Activated CD8-positive, alpha-beta T cell treated with anti-CD3 and anti-CD28 coated beads for 36 hours (primary cell): ENCODE data around the gene ICOS. TPM values are rescaled to one million over a fixed set of nuclear protein-coding genes. Genes with fewer than 3 reads are reported as not detected.

Experiments
- ATAC-seq: fragments of 200-7000 bp; cut with Tn5 transposase; one replicate; pipeline ENCODE4 v1.10.0; 2021; ENCODE audit warnings: mild to moderate bottlenecking, moderate library complexity
- CTCF ChIA-PET: fragments of 350-600 bp; sonication (Branson Sonifier 250); formaldehyde crosslinking; loops from one replicate; lab custom pipeline; 2021; ENCODE audit warnings: antibody characterized with exemption; lab: Charles Lee
- POLR2A ChIA-PET: fragments of 350-600 bp; sonication (Branson Sonifier 250); formaldehyde crosslinking; loops from one replicate; lab custom pipeline; 2021; ENCODE audit warnings: antibody characterized with exemption; lab: Charles Lee
- DNase-seq: peaks from one replicate; pipeline ENCODE4 v3.0.0-alpha.2; 2020
- H3K27ac Mint-ChIP-seq: one replicate; pipeline ENCODE4 v1.8.0; 2021; ENCODE audit warnings: mild to moderate bottlenecking, mixed read lengths
- H3K27me3 Mint-ChIP-seq: one replicate; pipeline ENCODE4 v1.8.0; 2021; ENCODE audit warnings: mixed read lengths
- H3K36me3 Mint-ChIP-seq: one replicate; pipeline ENCODE4 v1.8.0; 2021; ENCODE audit warnings: low read depth, mixed read lengths
- H3K4me1 Mint-ChIP-seq: one replicate; pipeline ENCODE4 v1.8.0; 2021; ENCODE audit warnings: low read depth, mixed read lengths
- H3K4me3 Mint-ChIP-seq: one replicate; pipeline ENCODE4 v1.8.0; 2021; ENCODE audit warnings: mild to moderate bottlenecking, moderate library complexity, mixed read lengths
- H3K9me3 Mint-ChIP-seq: one replicate; pipeline ENCODE4 v1.8.0; 2021; ENCODE audit warnings: mixed read lengths
- intact Hi-C: fragments of 100-400 bp; cut with micrococcal nuclease; formaldehyde crosslinking; loops from one replicate; pipeline ENCODE4 v1.10.0; 2022
- total RNA-seq, 2 experiments: library from RNA; stranded (reverse); gene quantifications; one replicate each; pipeline ENCODE4 v1.2.3, GENCODE V29; 2021
- TF ChIP-seq, protein P1 (sequence below): fragments of 200-600 bp; IDR thresholded peaks from one replicate; pipeline ENCODE4 v1.8.0; 2022; ENCODE audit warnings: antibody characterized with exemption, mild to moderate bottlenecking

The ICOS gene
- 10 to 100 TPM; 55.0 to 55.6 TPM for total RNA-seq

DNA sequence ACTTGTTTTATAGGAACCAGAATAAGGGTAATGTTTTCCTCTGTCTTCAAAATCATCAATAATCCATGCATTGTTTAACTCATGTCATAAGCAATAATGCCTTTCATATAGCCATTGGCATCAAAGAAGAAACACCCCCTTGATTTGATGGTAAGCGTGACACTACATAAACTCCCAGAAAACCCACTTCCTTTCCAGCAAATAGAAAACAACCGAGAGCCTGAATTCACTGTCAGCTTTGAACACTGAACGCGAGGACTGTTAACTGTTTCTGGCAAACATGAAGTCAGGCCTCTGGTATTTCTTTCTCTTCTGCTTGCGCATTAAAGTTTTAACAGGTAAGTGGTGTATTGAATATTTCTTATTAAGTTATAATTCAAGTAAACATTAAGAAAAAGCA, at the start of gene ICOS:
ICOS (plus strand) TSS at position 229 of the 400 bp plus-strand sequence; CDS start at position 281, 52 bp downstream.
- peaks cover 56% of the 10 kb centered on the region for H3K4me1 Mint-ChIP-seq
- no peaks in the 10 kb centered on the region for H3K27me3 Mint-ChIP-seq
- POLR2A ChIA-PET = interaction anchor here (0.9 to 6.6 kb wide), 6 partner anchors 63 to 227 kb away, joined by 3 to 59 read pairs (median 8); partner anchors contain the start of genes CD28 and CTLA4

DNA sequence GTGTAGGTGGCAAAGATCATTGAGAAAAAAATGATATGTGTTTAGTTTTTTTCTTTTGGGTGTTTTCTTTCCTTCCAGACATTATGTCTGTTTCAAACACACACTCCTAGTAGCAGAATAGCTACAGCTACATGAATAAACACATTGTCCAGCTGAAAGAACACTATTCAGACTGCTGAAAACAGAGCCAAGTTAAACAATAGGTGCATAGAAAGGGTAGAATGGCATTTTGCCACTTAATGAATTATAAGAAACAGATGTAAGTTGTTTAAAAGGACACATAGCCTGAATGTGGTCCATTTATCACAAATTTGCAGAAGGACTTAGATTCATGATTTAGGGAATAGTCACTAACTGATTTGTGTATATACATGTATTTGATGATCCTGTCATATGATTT, 48.9 kb upstream of the ICOS start:
- H3K36me3 Mint-ChIP-seq = no peaks in the 10 kb centered on the region
- ATAC-seq (no peak), DNase-seq (no peak)
- no peaks in the 10 kb centered on the region for H3K9me3 Mint-ChIP-seq
- TF ChIP-seq, protein P1, sequence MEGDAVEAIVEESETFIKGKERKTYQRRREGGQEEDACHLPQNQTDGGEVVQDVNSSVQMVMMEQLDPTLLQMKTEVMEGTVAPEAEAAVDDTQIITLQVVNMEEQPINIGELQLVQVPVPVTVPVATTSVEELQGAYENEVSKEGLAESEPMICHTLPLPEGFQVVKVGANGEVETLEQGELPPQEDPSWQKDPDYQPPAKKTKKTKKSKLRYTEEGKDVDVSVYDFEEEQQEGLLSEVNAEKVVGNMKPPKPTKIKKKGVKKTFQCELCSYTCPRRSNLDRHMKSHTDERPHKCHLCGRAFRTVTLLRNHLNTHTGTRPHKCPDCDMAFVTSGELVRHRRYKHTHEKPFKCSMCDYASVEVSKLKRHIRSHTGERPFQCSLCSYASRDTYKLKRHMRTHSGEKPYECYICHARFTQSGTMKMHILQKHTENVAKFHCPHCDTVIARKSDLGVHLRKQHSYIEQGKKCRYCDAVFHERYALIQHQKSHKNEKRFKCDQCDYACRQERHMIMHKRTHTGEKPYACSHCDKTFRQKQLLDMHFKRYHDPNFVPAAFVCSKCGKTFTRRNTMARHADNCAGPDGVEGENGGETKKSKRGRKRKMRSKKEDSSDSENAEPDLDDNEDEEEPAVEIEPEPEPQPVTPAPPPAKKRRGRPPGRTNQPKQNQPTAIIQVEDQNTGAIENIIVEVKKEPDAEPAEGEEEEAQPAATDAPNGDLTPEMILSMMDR = no peak
- no peaks in the 10 kb centered on the region for H3K27me3 Mint-ChIP-seq
- H3K27ac Mint-ChIP-seq = no peak overlapping the region
- H3K4me3 Mint-ChIP-seq = no peak overlapping the region
- intact Hi-C loops = no loop called here
- CTCF ChIA-PET = interaction anchor here (0.9 to 2.4 kb wide), 8 partner anchors 12 to 124 kb away, joined by 3 to 14 read pairs (median 4); partner anchors contain the start of gene CTLA4
- H3K4me1 Mint-ChIP-seq = peaks cover 57% of the 10 kb centered on the region
- POLR2A ChIA-PET = interaction anchor here (0.7 to 17.2 kb wide), 4 partner anchors 14 to 147 kb away, joined by 3 to 237 read pairs (median 6); partner anchors contain the start of gene CTLA4

More for the DNA sequence above, at the start of gene ICOS:
- peaks cover 66% of the 10 kb centered on the region for H3K36me3 Mint-ChIP-seq
- peak within 1 kb of the TSS; percentile 96 for H3K4me3 Mint-ChIP-seq
- DNase-seq (peak; percentile 67), ATAC-seq (peak; percentile 62)
- TF ChIP-seq, protein P1 = no peak
- intact Hi-C loops = loop anchor here (5.0 kb wide), 1 partner anchor 71 kb away; no protein-coding TSS in a partner anchor
- peak within 1 kb of the TSS; percentile 95 for H3K27ac Mint-ChIP-seq
- peaks cover 4% of the 10 kb centered on the region for H3K9me3 Mint-ChIP-seq
- CTCF ChIA-PET = interaction anchor here (0.8 to 2.3 kb wide), 2 partner anchors 68 to 120 kb away, joined by 3 to 6 read pairs; partner anchors contain the start of gene CTLA4

DNA sequence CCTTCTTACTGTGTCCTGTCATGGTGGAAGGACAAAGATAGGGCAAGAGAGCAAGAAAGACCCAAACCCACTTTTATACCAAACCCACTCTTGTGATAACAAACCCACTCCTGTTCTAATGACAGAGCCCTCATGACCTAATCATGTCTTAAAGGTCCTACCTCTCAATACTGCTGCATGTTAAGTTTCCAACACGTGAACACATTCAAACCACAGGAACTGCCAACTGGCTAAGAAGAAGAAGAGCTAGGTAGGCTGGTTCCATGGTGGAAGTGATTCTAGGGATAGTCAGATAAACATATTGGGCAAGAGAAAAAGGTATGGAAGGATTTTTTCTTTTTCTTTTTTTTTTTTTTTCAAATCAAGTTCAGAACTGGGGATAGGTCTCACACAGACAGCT, 47.0 kb upstream of the ICOS start:
- Mint-ChIP-seq H3K4me3 (no peak overlapping the region), H3K27ac (peak overlapping the region; percentile 21), H3K27me3 (no peaks in the 10 kb centered on the region), H3K36me3 (no peaks in the 10 kb centered on the region), H3K4me1 (peaks cover 69% of the 10 kb centered on the region), H3K9me3 (no peaks in the 10 kb centered on the region)
- DNase-seq (no peak), ATAC-seq (no peak)
- ChIA-PET CTCF (interaction anchor here (0.9 to 2.1 kb wide), 6 partner anchors 10 to 74 kb away, joined by 3 to 7 read pairs (median 4); partner anchors contain the start of gene CTLA4), POLR2A (interaction anchor here (0.7 to 17.2 kb wide), 4 partner anchors 10 to 66 kb away, joined by 4 to 237 read pairs (median 6); partner anchors contain the start of gene CTLA4)
- intact Hi-C loops = no loop called here
- TF ChIP-seq, protein P1 = no peak

DNA sequence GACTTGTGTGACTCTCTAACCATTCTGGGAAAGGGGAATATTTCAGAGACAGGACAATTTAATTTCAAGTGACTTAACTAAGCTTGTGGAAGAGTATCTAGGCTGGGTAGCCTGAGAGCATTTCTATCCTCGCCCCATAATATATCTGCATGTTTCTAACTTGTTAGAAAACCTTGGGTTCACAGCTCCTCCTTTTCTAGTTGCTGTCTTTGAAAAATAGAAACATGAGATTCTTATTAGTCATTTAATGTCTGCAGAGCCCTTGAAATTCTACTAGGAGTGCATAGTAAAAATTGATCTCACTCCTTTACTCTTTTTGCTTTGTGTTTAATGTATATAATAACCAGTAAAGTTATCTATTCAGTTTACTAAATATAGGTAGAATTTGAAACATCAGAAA, 46.6 kb upstream of the ICOS start:
- Mint-ChIP-seq H3K27ac (peak overlapping the region; percentile 52), H3K9me3 (no peaks in the 10 kb centered on the region), H3K36me3 (no peaks in the 10 kb centered on the region), H3K4me1 (peaks cover 70% of the 10 kb centered on the region), H3K4me3 (no peak overlapping the region), H3K27me3 (no peaks in the 10 kb centered on the region)
- CTCF ChIA-PET = interaction anchor here (0.9 to 2.1 kb wide), 6 partner anchors 10 to 75 kb away, joined by 3 to 7 read pairs (median 4); partner anchors contain the start of gene CTLA4
- DNase-seq (no peak), ATAC-seq (peak; percentile 5)
- POLR2A ChIA-PET = interaction anchor here (0.7 to 17.2 kb wide), 4 partner anchors 10 to 66 kb away, joined by 4 to 237 read pairs (median 6); partner anchors contain the start of gene CTLA4
- intact Hi-C loops = no loop called here
- TF ChIP-seq, protein P1 = no peak

- Mint-ChIP-seq H3K36me3 (no peaks in the 10 kb centered on the region), H3K4me3 (no peak overlapping the region), H3K4me1 (peaks cover 64% of the 10 kb centered on the region), H3K27ac (peak overlapping the region; percentile 78), H3K9me3 (no peaks in the 10 kb centered on the region), H3K27me3 (no peaks in the 10 kb centered on the region)
- intact Hi-C loops = no loop called here
- TF ChIP-seq, protein P1 = no peak
- DNase-seq (no peak), ATAC-seq (no peak)
- CTCF ChIA-PET = interaction anchor here (1.0 to 2.1 kb wide), 5 partner anchors 10 to 33 kb away, joined by 3 to 7 read pairs (median 4); partner anchors contain the start of gene CTLA4
- POLR2A ChIA-PET = interaction anchor here (0.9 to 17.2 kb wide), 7 partner anchors 8 to 184 kb away, joined by 3 to 237 read pairs (median 5); partner anchors contain the start of gene CTLA4
Measured at GRCh38 chr2:203890733-203891132, 45.8 kb upstream of the ICOS start.
